AG04449 (cell line): ENCODE measurements around the gene TSPAN9.

Experiments used
- CTCF ChIA-PET: fragments of 350-600 bp; formaldehyde crosslinking; extraction: SDS; loops from one replicate; lab custom pipeline; 2021; ENCODE audit warnings: antibody characterized with exemption; lab: Yijun Ruan, JAX
- POLR2A ChIA-PET: fragments of 400-600, 350-600 bp; formaldehyde crosslinking; extraction: SDS; loops from one replicate; lab custom pipeline; 2020; ENCODE audit warnings: antibody characterized with exemption, inconsistent platforms; lab: Yijun Ruan, JAX
- DNase-seq: peaks from one replicate; pipeline ENCODE4 v3.0.0-alpha.2; 2010; ENCODE audit warnings: low read depth, low spot score
- H3K4me3 ChIP-seq: 2 replicates; pipeline ENCODE4 v1.5.1; 2011; ENCODE audit warnings: low read depth, mild to moderate bottlenecking, control low read depth, low read length
- TF ChIP-seq, protein P1 (sequence below): IDR thresholded peaks from one replicate; pipeline ENCODE4 v1.5.1; 2011; ENCODE audit warnings: mild to moderate bottlenecking, moderate library complexity, low read length, control low read depth, inconsistent platforms; ENCODE audit not compliant: insufficient read depth; ENCODE audit errors: missing control alignments

TSPAN9 gene

DNA sequence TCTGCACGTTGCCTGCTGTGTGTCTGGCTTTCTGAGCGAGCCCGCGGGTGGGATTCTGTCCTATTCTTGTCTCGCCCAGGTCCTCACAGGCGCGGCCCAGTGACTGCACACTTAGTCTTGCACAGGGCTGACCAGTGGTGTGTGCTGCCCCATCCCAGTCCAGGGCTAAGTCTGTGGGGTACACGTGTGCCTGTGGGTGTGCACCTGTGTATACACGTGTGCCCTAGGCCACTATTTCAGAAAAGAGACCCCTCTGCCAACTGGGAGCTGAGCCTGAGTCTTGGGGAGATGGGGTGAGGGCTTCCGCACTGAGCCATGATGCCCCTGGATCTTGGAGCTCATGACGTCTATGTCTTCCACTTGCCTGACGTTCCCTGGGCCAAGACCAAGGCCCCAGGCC, 228.3 kb downstream of the TSPAN9 start:
- TF ChIP-seq, protein P1, sequence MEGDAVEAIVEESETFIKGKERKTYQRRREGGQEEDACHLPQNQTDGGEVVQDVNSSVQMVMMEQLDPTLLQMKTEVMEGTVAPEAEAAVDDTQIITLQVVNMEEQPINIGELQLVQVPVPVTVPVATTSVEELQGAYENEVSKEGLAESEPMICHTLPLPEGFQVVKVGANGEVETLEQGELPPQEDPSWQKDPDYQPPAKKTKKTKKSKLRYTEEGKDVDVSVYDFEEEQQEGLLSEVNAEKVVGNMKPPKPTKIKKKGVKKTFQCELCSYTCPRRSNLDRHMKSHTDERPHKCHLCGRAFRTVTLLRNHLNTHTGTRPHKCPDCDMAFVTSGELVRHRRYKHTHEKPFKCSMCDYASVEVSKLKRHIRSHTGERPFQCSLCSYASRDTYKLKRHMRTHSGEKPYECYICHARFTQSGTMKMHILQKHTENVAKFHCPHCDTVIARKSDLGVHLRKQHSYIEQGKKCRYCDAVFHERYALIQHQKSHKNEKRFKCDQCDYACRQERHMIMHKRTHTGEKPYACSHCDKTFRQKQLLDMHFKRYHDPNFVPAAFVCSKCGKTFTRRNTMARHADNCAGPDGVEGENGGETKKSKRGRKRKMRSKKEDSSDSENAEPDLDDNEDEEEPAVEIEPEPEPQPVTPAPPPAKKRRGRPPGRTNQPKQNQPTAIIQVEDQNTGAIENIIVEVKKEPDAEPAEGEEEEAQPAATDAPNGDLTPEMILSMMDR: no peak
- ChIA-PET CTCF (interaction anchor here (1.1 to 8.5 kb wide), 3 partner anchors 11 to 500 kb away, joined by 3 to 174 read pairs (median 4); no protein-coding TSS in a partner anchor), POLR2A (no interaction called here)
- H3K4me3 ChIP-seq: no peak overlapping the region
- DNase-seq: no peak

DNA sequence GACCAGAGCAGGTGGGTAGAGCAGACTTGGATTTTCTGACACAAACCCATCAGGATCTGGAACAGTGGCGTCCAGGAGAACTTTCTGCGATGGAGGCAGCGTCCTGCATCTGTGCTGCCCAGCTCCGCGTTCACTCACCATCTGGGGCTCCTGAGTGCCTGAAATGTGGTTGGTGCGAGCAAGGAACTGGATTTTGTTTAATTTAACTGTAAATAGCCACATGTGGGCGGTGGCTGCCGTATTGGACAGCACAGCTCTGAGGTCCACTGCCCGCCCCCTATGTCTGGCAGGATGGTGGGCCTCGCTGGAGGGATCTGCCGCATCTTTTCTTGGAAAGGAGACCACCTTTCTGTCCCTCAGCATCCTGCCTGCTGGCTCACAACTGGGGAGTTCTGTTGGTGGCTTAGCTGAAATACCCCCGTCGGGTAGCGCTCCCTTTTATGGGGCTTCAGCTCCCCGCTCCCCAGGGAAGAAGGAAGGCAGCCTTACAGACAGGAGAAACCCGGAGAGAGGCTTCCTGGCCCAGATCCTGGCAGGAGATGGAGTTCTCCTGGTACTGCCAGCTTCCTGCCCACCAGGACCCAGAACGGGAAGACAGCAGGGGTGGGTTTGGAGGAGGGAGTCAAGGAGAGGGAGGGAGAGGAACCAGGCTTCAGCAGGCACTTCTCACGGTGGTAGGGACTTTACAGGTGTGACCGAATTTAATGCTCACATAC, 228.9 kb downstream of the TSPAN9 start:
- ChIA-PET POLR2A (no interaction called here), CTCF (interaction anchor here (1.1 to 8.5 kb wide), 4 partner anchors 7 to 499 kb away, joined by 3 to 174 read pairs (median 4); no protein-coding TSS in a partner anchor)
- DNase-seq: no peak
- TF ChIP-seq, protein P1: no peak
- H3K4me3 ChIP-seq: no peak overlapping the region

DNA sequence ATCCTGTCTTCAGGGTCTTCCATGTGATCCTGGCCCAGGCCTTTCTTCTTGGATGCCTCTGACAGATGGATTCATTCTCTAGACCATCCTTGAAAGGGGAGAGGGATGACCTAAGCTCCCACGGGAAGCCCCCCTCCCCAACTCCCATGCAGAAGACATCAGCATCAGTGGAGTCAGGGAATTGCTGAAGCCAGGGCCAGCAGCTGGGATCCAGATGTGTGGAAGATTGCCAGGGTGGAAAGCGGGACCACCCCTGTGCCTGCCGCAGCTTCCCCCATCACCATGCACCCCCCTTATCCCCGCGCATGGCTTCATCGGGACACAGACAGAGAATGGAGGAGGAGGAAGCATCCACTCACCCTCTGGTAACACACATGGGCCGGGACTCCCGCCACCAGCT, 230.2 kb downstream of the TSPAN9 start:
- POLR2A ChIA-PET: no interaction called here
- H3K4me3 ChIP-seq: no peak overlapping the region
- CTCF ChIA-PET: interaction anchor here (0.6 to 1.7 kb wide), 3 partner anchors 9 to 494 kb away, joined by 3 to 5 read pairs (median 3); no protein-coding TSS in a partner anchor
- no peak for DNase-seq
- TF ChIP-seq, protein P1: no peak

DNA sequence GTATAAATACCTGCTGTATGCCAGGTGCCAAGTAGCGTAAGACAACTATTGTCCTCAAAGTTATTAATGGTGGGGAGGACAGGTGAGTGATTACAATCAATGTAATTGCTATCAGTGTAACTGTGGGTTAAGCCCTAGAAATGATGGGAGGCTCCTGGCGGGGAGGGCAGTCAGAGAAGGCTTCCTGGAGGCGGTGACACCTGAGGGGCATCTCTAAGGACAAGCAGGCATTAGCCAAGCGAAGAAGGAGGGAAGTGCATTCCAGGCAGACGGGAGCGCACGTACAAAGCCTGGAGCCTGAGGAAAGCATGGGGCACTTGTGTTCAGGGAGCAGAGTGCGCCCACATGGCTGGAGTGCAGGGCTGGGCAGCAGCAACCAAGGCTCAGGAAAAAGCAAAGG, 230.9 kb downstream of the TSPAN9 start:
- DNase-seq: no peak
- ChIA-PET CTCF (interaction anchor here (1.0 kb wide), 1 partner anchor 470 kb away, joined by 3 read pairs; no protein-coding TSS in a partner anchor), POLR2A (no interaction called here)
- no peak overlapping the region for H3K4me3 ChIP-seq
- TF ChIP-seq, protein P1: no peak

DNA sequence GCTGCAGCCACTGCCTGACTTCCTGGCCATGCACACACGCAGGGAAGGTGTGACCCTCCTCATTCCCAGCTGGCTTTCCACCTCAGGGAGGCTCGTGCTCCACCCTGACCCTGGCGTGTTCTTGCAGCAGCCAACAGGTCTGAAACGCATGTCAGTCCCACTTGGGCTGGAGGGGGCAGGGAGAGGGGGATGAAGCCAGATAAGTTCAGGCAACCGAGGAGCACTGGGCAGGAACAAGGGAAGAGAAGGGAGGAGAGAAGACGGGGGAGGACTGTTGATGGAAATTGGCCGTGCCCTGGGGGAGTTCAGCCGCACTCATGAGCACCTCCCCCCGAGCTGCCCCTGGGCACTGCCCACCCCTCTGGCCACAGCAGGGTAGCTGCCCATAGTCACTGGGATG, 231.4 kb downstream of the TSPAN9 start:
- ChIA-PET POLR2A (no interaction called here), CTCF (interaction anchor here (1.7 kb wide), 1 partner anchor 8 kb away, joined by 9 read pairs; no protein-coding TSS in a partner anchor)
- TF ChIP-seq, protein P1: no peak
- no peak for DNase-seq
- no peak overlapping the region for H3K4me3 ChIP-seq

DNA sequence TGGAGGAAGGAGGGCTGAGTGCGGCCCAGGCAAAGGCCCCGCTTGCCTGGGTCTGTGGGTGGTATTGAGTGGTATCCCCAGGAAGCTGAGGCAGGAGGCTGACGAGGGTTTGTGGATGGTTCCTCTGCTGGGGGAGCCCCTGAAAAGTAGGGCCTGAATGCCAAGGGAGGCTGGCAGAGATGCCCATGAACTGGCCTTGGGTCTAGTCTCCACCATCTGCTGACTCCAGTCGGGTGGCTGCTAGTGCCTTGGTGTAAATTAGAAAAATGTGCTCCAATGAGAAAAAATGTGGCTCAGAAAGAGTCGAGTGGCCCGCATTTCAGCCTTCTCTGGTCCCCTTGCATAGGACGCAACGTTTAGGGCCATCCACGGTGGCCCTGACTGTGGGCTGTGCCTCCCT, 232.6 kb downstream of the TSPAN9 start:
- POLR2A ChIA-PET: no interaction called here
- H3K4me3 ChIP-seq: no peak overlapping the region
- CTCF ChIA-PET: interaction anchor here (1.7 kb wide), 1 partner anchor 10 kb away, joined by 9 read pairs; no protein-coding TSS in a partner anchor

More for the DNA sequence above, 232.6 kb downstream of the TSPAN9 start:
- TF ChIP-seq, protein P1: no peak
- DNase-seq: no peak
